Activated CD4-positive, alpha-beta T cell treated with anti-CD3 and anti-CD28 coated beads, Interleukin-2, Interleukin-6, amounts not matched to agents 100 ng/mL and 50 ng/mL, durations not matched to agents 16 hours and 8 hours (primary cell): ENCODE data around the gene ERMN.
"Not testable (repeated sequence)": the region's sequence is repeated elsewhere in the genome, so short reads cannot be mapped to it uniquely, and the experiment has no call there.

Source experiments
- DNase-seq: peaks from one replicate; pipeline ENCODE4 v3.0.0-alpha.2; 2020

Gene ERMN, protein sequence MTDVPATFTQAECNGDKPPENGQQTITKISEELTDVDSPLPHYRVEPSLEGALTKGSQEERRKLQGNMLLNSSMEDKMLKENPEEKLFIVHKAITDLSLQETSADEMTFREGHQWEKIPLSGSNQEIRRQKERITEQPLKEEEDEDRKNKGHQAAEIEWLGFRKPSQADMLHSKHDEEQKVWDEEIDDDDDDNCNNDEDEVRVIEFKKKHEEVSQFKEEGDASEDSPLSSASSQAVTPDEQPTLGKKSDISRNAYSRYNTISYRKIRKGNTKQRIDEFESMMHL

DNA sequence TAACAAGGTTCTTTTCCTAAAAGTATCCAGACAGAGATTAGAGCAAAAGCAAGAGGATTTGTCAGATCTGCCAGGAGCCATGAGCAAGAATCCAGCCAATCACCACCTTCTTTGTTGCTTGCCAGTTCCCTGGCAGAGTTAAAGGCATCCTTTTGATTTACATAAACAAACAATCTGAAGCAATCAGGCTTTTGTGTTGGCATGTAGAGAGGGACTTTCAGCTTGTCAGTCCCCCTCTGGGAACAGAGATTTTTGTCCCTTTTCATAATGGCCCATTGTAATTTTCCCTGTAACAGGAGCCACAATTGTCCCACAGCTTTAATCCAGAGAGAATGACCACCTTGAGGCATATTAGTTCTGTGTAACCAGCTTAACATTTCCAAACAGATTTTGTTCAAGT is at the start of gene ERMN:
TSS of gene ERMN (minus strand) at position 39 of the 400 bp plus-strand sequence. CDS start 182 bp downstream, outside the sequence.
- DNase-seq: no peak

DNA sequence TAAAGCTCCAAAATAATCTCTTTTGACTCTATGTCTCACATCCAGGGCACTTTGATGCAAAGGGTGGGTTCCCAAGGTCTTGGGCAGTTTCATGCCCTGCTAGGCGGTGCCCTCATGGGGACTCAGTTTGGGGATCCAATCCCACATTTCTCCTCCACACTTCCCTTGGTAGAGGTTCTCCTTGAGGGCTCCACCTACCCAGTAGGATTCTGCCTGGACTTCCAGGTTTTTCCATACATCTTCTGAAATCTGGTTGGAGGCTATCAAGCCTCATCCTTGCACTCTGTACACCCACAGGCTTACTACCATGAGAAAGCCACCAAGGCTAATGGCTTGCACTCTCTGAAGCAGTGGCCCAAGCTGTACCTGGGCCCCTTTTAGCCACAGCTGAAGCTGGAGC is 49.8 kb upstream of the ERMN start:
- DNase-seq: no peak

DNA sequence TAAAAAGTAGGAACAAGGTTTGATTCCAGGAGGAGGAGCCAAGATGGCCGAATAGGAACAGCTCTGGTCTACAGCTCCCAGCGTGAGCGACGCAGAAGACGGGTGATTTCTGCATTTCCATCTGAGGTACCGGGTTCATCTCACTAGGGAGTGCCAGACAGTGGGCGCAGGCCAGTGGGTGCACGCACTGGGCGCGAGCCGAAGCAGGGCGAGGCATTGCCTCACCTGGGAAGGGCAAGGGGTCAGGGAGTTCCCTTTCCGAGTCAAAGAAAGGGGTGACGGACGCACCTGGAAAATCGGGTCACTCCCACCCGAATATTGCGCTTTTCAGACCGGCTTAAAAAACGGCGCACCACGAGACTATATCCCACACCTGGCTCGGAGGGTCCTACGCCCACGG is 42.9 kb upstream of the ERMN start:
- DNase-seq: not testable (repeated sequence)

DNA sequence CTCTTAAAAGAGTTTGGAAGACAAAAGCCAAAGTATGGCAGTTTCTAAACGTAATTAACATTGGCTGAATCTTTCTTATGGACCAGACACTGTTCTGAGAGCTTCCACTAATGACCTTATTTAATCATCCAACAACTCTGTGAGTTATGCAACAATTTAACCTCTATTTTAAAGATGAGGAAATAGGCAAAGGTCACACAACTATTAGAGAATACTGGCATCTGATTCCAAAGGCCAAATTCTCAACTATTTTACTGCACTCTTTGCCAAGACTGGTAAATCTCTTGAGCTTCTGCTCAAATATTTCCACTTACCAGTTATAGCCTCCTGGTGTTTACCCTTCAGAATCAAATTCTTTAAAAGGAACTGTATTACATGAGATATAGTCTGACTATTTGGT is 42.1 kb upstream of the ERMN start:
- DNase-seq: no peak

DNA sequence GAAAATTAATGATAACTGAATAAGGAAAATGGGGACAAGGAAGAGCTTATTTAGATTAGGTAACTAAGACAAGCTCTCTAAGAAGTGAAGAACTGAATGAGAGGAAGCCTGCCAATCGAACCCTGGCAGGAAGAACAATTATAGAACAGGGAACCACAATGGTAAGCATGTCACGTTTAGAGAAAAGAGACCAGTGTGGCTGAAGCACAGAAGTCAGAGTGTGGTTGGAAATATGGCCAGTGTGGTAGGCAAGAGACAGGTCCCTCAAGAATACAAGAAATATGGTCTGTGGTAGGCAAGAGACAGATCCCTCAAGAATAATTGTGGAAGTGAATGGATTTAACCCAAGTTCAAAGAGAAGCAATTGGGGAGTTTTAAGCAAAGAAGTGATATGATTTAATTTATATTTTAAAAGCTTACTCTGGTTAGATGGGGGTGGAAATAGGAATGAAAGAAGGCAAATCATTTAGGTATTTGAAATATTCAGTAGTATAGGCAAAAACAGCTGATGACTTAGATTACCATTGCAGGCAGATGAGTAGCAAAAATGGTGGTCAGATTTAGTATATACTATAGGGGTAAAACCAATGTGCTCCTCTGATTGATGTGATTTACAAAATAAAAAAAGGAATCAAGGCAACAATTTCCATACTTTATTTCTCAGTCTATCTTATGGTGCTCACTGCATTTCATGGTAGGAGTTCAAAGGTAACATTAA is 38.8 kb upstream of the ERMN start:
- DNase-seq: no peak

DNA sequence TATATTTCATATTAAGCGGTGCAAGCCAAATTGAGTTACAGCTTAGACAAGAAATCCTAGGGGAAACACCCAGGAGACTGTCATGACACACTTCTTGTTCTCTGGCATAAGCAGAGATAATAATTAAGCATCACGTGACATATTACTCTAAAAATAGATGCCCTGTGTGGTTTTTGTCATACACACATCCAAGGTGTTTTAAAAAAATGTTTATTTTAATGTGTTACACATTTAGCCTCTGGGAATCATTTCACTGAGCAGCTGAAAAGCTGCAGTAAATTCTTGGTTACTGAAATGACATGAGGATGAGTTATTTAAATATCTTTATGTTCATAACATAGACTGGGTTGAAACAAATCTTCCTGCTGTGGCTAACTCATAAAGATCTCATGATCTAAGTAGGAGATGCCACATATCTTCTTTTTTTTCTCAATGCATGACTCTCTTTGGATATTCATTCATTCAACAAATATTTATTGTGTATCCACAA is 38.0 kb upstream of the ERMN start:
- DNase-seq: no peak

DNA sequence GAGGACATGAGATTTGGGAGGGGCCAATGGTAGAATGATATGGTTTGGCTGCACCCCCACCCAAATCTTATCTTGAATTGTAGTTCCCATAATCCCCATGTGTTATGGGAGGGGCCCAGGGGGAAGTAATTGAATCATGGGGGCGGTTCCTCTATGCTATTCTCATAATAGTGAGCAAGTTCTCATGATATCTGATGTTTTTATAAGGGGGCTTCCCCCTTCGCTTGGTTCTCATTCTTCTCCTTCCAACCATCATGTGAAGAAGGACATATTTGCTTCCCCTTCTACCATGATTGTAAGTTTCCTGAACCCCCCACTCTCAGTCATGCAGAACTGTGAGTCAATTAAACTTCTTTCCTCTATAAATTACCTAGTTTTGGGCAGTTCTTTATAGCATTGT is 37.0 kb upstream of the ERMN start:
- DNase-seq: no peak

DNA sequence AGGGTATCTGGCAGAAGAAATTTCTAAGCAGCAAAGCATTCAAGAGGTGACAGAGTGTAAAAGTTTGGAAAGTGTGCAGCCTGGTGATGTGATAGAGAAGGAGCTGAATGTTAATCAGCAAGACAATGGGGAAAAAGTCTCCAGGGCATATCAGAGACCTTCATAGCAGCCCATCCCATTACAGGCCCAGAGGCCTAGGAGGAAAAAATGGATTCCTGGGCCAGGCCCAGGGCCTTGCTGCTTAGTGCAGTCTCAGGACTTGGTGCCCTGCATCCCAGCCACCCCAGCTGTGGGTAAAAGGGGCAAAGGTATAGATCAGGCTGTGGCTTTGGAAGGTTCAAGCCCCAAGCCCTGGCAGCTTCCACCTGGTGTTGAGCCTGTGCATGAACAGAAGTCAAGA is 35.9 kb upstream of the ERMN start:
- no peak for DNase-seq

DNA sequence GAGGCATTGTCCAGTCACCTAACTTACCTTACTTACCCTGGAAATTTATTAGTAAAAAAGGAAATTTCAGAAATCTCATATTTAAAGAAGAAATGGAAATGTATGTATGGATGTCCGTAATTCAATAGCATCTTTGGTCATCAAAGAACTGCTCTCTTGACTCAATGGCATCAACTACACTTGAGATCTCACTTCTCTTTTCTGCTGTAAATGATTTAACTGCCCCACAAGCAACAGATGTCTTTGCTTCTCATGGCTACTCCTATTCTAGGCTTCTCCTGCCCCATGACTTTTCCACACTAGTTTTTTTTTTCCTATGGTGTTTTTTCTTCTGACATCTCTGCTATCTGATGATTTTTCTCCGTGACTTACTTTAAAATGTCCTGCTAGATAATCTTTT is 34.0 kb upstream of the ERMN start:
- no peak for DNase-seq

DNA sequence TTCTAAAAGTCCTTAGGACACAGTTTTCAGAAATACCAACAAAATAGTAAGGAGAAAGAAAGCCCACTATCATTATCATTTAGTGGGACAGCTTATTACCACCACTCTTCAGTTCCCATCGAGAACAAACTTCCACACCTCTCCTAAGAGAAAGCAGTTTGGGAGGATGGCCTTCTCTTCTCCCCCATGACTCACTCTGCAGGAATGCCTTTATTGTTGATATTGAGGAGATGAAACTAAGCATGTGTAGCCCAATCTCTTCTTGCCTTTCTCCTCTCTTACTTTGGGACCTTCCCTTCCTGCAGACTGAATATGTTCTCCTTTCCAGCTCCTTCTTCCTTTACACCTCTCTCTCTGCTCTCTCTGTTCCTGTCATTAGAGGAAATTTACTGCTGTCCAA is 30.0 kb upstream of the ERMN start:
- DNase-seq: no peak

DNA sequence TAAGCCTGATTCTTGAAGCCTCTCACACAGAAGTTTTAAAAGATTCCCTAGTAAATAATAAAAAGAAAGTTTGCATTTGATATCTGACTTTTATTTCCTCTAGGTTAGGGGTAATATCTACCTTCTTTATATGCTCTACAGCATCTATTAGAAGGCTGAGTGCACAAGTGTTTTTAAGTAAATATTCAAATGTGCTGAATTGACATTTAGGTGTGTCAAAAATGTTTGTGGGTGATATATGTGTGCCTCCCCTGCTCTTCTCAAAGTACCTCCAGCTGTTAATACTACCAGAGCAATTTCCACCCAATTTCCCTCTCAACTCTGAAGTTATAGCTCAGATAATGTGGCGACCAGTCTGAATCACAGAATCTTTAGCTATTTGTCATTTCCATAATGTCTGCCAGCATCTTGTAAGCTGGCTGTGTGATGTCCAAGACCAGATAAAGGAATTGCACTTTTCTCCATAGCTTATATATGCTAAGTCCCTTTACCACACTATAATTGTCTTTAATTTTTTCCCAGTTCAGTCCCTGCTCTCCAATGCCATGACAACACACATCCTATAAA is 24.4 kb upstream of the ERMN start:
- no peak for DNase-seq

DNA sequence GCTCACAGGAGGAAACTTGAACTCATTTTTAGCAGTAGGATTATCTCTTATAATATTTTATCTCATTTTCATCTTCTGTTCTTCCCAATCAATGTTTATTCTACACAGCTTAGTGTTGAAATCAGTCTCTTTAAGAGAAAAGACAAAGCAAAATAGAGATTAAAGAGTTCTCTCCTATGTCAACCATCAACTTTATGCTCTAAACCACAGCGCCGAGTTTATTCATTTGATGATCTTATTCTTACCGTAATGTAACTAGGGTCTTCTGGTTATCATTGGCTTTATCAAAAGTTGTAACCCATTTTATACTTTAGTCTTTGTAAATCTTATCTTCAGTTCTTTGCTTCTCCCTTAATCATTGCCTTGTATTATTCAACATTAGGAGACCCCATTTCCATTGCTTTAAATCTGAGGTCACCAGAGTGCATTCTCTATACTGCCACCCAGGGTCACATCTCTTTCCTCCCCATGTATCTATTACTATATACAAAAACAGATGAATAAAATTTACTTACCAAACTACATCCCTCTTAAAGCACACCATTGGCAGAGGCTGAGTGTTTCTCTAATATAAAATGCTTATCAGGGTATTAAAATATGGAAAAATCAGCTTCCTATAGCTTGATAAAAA is 22.8 kb upstream of the ERMN start:
- no peak for DNase-seq

DNA sequence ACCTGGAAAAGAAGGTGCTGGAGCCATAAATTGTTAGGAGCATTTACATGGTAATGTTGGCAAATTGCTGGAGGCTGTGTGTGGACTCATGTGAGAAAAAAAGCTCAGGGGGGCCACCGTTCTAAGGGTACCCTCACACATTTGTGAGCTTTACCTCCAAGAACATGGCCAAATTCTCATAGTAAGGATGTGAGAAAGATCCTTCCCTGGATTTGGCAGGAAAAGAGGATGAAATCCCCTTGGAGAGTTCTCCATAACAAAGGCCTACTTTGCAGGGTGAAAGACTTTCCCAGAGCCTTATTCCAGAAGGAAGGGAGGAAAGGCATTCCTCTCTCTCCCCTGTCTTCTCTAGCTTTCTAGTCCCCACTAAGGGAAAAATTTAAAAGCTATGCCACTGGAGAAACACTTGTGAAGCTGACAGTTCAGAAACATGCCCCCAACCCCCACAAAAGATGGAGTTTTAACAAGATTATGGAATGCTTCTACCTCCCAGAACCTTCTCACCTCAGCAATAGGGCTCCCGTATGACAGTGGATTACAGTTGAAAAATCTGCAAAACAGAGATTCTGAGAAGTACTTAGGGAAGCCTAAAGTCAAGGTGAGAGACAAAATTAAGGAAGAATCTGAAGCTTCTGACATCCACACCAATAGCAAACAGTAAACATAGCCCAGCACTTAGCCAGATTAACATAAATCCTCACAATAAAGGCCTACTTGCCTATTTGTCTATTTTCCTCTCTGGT is 20.2 kb upstream of the ERMN start:
- no peak for DNase-seq

DNA sequence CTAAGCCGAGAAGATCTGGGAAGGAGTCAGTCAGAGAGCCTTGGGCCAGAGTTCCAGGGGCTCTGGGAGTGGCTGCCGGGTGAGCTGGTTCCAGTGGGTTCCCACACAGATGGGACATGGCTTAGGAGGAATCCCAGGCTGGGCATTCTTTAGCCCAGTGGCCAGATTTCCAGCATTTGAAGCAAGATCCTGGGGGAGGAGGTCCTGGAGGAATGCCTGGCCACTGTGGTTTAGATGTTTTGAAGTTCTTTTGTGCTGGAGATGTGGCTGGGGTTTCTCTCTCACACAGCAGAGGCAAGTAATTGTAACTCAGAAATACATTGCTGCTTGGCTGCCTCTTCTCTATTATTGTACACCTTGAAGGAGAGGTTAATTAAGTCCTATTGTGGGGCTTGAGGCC is 15.8 kb upstream of the ERMN start:
- DNase-seq: not testable (repeated sequence)

DNA sequence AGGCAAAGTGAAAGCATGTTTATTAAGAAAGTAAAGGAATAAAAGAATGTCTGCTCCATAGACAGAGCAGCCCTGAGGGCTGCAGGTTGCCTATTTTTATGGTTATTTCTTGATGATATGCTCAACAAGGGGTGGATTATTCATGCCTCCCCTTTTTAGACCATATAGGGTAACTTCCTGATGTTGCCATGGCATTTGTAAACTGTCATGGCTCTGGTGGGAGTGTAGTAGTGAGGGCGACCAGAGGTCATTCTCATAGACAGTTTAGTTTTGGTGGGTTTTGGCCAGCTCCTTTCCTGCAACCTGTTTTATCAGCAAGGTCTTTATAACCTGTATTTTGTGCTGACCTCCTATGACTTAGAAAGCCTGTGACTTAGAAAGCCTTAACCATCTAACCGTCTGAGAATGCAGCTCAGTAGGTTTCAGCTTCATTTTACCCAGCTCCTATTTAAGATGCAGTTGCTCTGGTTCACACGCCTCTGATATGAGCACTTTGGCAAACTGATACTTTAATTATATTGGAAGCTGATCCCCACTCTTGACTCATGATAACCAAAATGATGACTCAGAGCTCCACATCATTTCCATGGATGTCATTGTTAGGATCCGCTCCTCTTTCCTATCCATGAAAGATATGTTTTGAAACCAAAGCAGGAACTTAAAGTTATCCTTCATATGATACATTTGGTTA is 14.5 kb upstream of the ERMN start:
- DNase-seq: no peak

DNA sequence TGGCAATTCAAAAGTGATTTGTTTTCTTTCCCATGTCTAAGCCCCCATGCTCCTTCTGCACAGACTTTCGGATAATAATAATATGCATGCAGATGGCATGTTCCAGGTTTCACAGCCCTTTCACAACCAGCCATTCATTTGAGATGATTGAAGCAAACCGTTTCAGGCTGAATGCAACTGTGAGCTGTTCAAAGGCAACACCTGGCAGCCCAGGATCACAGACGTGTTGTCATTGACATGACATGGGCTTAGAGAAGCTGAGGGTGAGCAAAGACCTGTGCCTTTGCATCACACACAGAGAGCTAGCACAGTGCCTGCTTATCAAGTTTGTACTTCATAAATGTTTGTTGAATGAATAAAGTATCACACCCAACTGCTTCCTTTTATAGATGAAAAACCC is 12.4 kb upstream of the ERMN start:
- DNase-seq: no peak

DNA sequence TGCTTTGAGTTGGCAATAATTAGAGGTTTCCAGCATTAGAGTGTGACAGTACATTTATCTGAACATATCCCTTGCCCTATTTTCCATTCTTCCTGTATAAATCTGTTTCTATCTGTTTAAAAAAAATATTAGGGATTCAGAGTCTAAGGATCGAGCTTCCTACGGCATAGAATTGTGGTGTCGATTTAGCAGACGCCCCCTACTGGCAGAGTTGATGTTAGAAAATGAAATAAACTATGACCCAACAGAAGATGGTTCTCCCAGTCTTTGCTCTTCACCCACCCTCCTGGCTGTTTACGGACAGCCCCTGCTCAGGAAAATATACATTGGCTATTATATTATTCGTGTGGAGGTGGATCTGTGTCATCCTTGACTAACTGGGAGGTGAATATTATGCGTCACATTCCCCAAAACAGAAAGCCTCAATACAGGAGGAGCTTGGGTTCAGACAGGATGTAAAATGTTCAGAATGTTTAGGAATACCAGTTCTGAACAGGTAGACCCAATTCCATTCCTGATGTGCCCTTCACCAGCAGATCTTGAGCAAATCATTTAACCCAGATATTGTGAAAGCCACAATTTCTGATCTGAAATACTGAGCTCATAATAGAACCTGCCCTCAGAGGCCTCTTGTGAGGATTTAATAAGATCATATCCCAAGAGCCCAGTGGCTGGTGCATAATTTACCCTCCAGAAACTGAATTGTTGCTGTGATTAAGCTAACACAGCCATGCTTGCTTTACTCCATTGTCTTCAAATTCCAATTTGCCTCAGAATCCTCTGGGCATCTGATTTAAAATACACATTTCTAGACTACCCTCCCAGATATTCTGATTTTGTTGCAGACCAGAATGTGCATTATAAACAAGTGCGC is 10.8 kb upstream of the ERMN start:
- peak; percentile 67 for DNase-seq

DNA sequence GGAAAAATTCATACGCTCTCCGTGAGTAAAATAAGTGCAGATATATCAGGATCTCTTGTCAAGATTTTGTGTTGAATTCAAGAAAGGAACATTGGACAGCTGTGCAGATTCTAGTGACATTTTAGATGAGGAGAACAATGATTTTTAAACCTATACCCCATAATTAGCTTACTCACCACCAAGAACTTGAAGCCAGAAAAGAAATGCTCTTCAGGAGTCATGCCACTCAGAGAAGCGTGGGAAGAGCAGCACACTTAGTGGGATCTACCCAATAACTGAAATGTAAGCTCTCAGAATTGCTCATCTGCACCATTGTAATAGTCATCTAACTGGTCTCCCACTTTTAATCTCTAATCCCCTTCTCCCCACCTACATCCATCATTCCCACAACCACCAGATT is 9.2 kb upstream of the ERMN start:
- no peak for DNase-seq

DNA sequence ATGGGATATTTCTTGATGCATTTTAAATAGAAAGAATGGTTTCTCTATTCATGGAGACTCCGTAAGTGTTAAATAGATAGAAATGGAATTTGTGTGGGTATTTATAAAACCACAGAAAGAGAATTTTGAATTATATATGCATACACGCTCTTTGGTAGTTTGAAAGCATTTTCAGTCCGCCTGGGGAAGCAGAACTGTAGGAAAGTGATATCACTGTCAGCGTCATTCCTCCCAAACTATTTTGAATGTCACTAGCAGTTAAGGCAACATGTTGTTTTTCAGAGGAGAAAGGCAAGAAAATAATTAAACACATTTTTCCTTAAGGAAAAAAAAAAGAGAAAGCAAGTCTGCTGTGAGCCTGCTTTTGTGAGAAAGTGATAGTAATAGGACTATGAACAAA is 8.7 kb upstream of the ERMN start:
- DNase-seq: no peak

DNA sequence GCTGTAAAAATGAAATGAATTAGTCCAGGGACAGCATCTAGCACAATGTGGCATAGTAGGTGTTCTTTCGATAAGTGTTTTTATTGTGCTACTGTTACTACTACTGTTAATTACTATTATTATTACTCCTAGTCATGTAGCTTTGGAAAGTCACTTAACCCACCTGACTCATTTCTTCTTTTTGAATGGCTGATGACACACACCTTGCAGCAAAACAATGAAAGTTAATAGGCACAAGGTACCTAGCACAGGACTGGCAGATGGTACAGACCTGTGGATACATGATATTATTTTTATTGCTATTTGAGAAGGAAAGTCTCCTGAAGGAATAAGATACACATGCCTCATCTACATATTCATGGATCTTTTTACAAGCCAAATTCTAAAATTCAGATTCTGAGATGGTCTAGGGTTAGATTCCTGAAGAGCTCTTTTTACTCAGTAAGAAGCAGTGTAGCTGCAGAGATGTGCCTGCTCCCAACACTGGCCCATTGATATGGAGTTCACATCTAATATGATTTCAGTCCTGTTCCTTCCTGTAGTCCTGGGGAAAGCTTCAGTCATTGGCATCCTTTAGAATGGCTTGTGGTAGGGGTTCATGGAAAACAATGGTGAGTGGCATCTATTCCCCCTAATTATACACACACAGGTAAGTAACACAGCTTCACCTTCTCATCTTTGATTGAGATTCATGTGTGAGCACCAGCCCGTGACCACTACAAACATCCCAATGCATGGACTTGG is 7.9 kb upstream of the ERMN start:
- DNase-seq: peak; percentile 45

DNA sequence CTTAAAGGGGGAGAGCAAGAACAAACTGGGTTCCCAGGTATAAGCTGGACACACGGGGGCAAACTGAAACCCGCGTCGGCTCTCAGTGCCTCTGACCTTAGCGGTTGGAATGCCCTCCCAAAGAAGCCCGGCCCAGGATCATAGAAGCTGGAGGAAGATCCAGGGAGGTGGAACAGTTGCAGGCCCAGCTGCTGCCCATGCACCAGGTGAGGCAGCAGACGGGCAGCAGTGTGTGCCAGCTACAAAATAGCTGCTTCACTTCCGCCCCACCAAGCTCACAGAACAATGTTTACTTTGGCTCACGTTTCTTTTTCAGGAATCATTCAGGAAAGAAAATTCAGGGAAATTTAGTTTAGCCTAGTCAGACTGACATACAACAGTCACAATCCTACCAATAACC is 3.9 kb upstream of the ERMN start:
- no peak for DNase-seq
